SK-N-SH (cell line): Measurements from ENCODE around the gene CBR4. TPM values are rescaled to one million over a fixed set of nuclear protein-coding genes. Genes with fewer than 3 reads are reported as not detected.

ENCODE experiments used
- CTCF ChIA-PET: fragments of 300-600, 350-600 bp; formaldehyde crosslinking; extraction: SDS; loops from one replicate; lab custom pipeline; 2021; lab: Yijun Ruan, JAX
- POLR2A ChIA-PET: fragments of 350-600 bp; sonication (Branson Sonifier 250); formaldehyde crosslinking; extraction: SDS; loops from one replicate; lab custom pipeline; 2020; ENCODE audit warnings: antibody characterized with exemption, inconsistent platforms; lab: Yijun Ruan, JAX
- DNase-seq: peaks from one replicate; pipeline ENCODE4 v3.0.0; 2012
- H2AFZ ChIP-seq: fragments of 200-600 bp; sonication (generic); 2 replicates; pipeline ENCODE4 v1.8.1; 2016; ENCODE audit warnings: antibody characterized with exemption, mild to moderate bottlenecking, low read depth
- H3F3A ChIP-seq: fragments of 200-600 bp; sonication (generic); replicated peaks from 2 replicates; pipeline ENCODE3; 2016; ENCODE audit warnings: antibody characterized with exemption, mild to moderate bottlenecking; ENCODE audit not compliant: insufficient read depth
- H3K27ac ChIP-seq, 2 experiments: fragments of 200-500 bp in 1 of 2; fragments of 200-600 bp in 1 of 2; sonication (Bioruptor generic) in 1 of 2; sonication (generic), shearing (Covaris generic) in 1 of 2; 2 replicates each; pipeline versions ENCODE4 v1.5.1 to v1.6.1; 2014 to 2016; ENCODE audit warnings: low read depth in 2 of 2, inconsistent platforms in 1 of 2, low read length in 1 of 2, mild to moderate bottlenecking in 1 of 2, mixed read lengths in 1 of 2
- H3K27me3 ChIP-seq: fragments of 200-600 bp; sonication (generic), shearing (Covaris generic); 2 replicates; pipeline ENCODE4 v1.6.1; 2016; ENCODE audit warnings: mixed run types; ENCODE audit not compliant: insufficient read depth
- H3K36me3 ChIP-seq, 2 experiments: fragments of 200-500 bp in 1 of 2; fragments of 200-600 bp in 1 of 2; sonication (Bioruptor generic) in 1 of 2; sonication (generic) in 1 of 2; replicated peaks in 1 of 2; 2 replicates each; pipeline versions ENCODE3 to v1.5.1; 2014 to 2016; ENCODE audit warnings: low read length in 1 of 2, mild to moderate bottlenecking in 1 of 2; ENCODE audit not compliant: insufficient read depth in 2 of 2, control insufficient read depth in 1 of 2
- H3K4me1 ChIP-seq, 2 experiments: fragments of 200-500 bp in 1 of 2; fragments of 200-600 bp in 1 of 2; sonication (Bioruptor generic) in 1 of 2; sonication (generic), shearing (Covaris generic) in 1 of 2; 2 replicates each; pipeline versions ENCODE4 v1.5.1 to v1.6.1; 2014 to 2016; ENCODE audit warnings: low read depth in 1 of 2, low read length in 1 of 2, mixed run types in 1 of 2; ENCODE audit not compliant: insufficient read depth in 2 of 2, control insufficient read depth in 1 of 2
- H3K4me2 ChIP-seq: fragments of 200-600 bp; sonication (generic), shearing (Covaris generic); 2 replicates; pipeline ENCODE4 v1.6.1; 2017; ENCODE audit warnings: mixed run types
- H3K4me3 ChIP-seq, 2 experiments: fragments of 200-500 bp in 1 of 2; fragments of 200-600 bp in 1 of 2; sonication (Bioruptor generic) in 1 of 2; sonication (generic), shearing (Covaris generic) in 1 of 2; 2 replicates each; pipeline versions ENCODE4 v1.5.1 to v1.8.1; 2014 to 2016; ENCODE audit warnings: low read depth in 2 of 2, inconsistent platforms in 1 of 2, low read length in 1 of 2, mild to moderate bottlenecking in 1 of 2, mixed read lengths in 1 of 2, moderate library complexity in 1 of 2
- H3K79me2 ChIP-seq: fragments of 200-600 bp; sonication (generic); 2 replicates; pipeline ENCODE4 v1.8.1; 2017; ENCODE audit warnings: mild to moderate bottlenecking; ENCODE audit not compliant: insufficient read depth
- H3K9ac ChIP-seq: fragments of 200-600 bp; sonication (generic); 2 replicates; pipeline ENCODE4 v1.6.1; 2017; ENCODE audit warnings: mixed run types
- H3K9me2 ChIP-seq: fragments of 200-600 bp; sonication (generic); 2 replicates; pipeline ENCODE4 v1.6.1; 2017; ENCODE audit warnings: mixed run types
- H3K9me3 ChIP-seq: fragments of 200-600 bp; sonication (generic); 2 replicates; pipeline ENCODE4 v1.6.1; 2017; ENCODE audit warnings: mixed run types, mild to moderate bottlenecking, moderate library complexity
- H4K20me1 ChIP-seq: fragments of 200-600 bp; sonication (generic); 2 replicates; pipeline ENCODE4 v1.6.1; 2017; ENCODE audit warnings: mild to moderate bottlenecking, mixed run types; ENCODE audit not compliant: insufficient read depth
- CHD2 ChIP-seq: fragments of 150-350 bp; IDR thresholded peaks from 2 replicates; pipeline ENCODE4 v1.6.1; 2018; ENCODE audit warnings: low read length; ENCODE audit not compliant: partially characterized antibody
- ELF1 ChIP-seq: IDR thresholded peaks from 2 replicates; pipeline ENCODE4 v1.4.0; 2012
- EP300 ChIP-seq, 2 experiments: IDR thresholded peaks; 2 replicates each; pipeline versions ENCODE4 v1.4.0 to v1.6.1; 2012; ENCODE audit warnings: borderline replicate concordance in 1 of 2, low read depth in 1 of 2, low read length in 1 of 2
- EZH2phosphoT487 ChIP-seq: fragments of 200-600 bp; sonication (generic); IDR thresholded peaks from 2 replicates; pipeline ENCODE4 v1.6.1; 2017; ENCODE audit warnings: low read depth, mixed run types, mild to moderate bottlenecking, antibody characterized with exemption, moderate library complexity, borderline replicate concordance
- FOSL2 ChIP-seq: IDR thresholded peaks from 2 replicates; pipeline ENCODE4 v1.4.0; 2012; ENCODE audit warnings: low read depth, mild to moderate bottlenecking, moderate library complexity, borderline replicate concordance
- GABPA ChIP-seq: IDR thresholded peaks from 2 replicates; pipeline ENCODE4 v1.4.0; 2012; ENCODE audit warnings: low read depth, mild to moderate bottlenecking
- GATA2 ChIP-seq: sonication (generic); formaldehyde crosslinking; IDR thresholded peaks from 2 replicates; pipeline ENCODE4 v1.5.0; 2020; ENCODE audit warnings: mild to moderate bottlenecking, missing genetic modification reagents
- MEF2A ChIP-seq: IDR thresholded peaks from 2 replicates; pipeline ENCODE4 v1.4.0; 2012; ENCODE audit warnings: low read depth, borderline replicate concordance
- NFIC ChIP-seq: IDR thresholded peaks from 2 replicates; pipeline ENCODE4 v1.4.0; 2012; ENCODE audit warnings: borderline replicate concordance
- RAD21 ChIP-seq: IDR thresholded peaks from 2 replicates; pipeline ENCODE4 v1.6.1; 2012; ENCODE audit warnings: mild to moderate bottlenecking, low read length
- RCOR1 ChIP-seq: fragments of 150-350 bp; IDR thresholded peaks from 2 replicates; pipeline ENCODE4 v1.6.1; 2017; ENCODE audit warnings: antibody characterized with exemption, low read length
- SIN3A ChIP-seq: IDR thresholded peaks from 2 replicates; pipeline ENCODE4 v1.6.1; 2012; ENCODE audit warnings: low read depth, mild to moderate bottlenecking, low read length, moderate library complexity, borderline replicate concordance
- YY1 ChIP-seq: IDR thresholded peaks from 2 replicates; pipeline ENCODE4 v1.4.0; 2012; ENCODE audit warnings: low read depth, mild to moderate bottlenecking
- WGBS: methylation state at CpG from one replicate; pipeline ENCODE4 v1.1.6; 2017; ENCODE audit warnings: low lambda C conversion rate; 5-methylcytosine and 5-hydroxymethylcytosine counted together
- polyA plus RNA-seq, 3 experiments: library from polyadenylated mRNA; depleted of rRNA; stranded (reverse); fragments of >200 nt; gene quantifications; 2 replicates each; pipeline ENCODE4 v1.2.3, GENCODE V29; 2012
- TF ChIP-seq, protein P1 (sequence below): fragments of 150-350 bp; IDR thresholded peaks from 2 replicates; pipeline ENCODE4 v1.6.1; 2016; ENCODE audit warnings: mild to moderate bottlenecking, low read depth, low read length
- TF ChIP-seq, protein P2 (sequence below): IDR thresholded peaks from 2 replicates; pipeline ENCODE4; 2012
- TF ChIP-seq, protein P3 (sequence below): IDR thresholded peaks from 2 replicates; pipeline ENCODE4 v1.4.0; 2012; ENCODE audit warnings: low read depth, borderline replicate concordance
- TF ChIP-seq, protein P4 (sequence below): IDR thresholded peaks from 2 replicates; pipeline ENCODE4 v1.4.0; 2012; ENCODE audit warnings: low read depth, borderline replicate concordance

The CBR4 gene
- polyA plus RNA-seq, 1 of the 3 experiments (the other 2 are of a cell fraction) = 2.8 TPM

DNA sequence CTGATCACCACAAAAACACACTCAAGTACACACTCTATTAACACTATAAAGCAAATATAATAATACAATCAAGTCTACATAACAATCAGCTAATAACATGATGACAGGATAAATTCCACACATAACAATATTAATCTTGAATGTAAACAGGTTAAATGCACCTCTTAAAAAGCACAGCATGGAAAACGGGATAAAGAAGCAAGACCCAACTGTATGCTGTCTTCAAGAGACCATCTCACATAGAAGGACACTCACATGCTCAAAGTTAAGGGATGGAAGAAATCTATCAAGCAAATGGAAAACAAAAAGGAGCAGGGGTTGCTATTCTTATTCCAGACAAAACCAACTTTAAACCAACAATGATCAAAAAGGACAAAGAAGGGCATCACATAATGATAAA, 28.1 kb downstream of the CBR4 start:
- Histone ChIP-seq H3K9me2 (no peaks in the 10 kb centered on the region), H3K4me3 (no peak overlapping the region), H2AFZ (no peak overlapping the region), H3K27me3 (no peaks in the 10 kb centered on the region), H3K9ac (no peak overlapping the region), H3K9me3 (peaks cover 17% of the 10 kb centered on the region; the same call in 1 of the 2 replicates), H4K20me1 (no peaks in the 10 kb centered on the region), H3K27ac (no peak overlapping the region), H3K4me2 (no peak overlapping the region), H3F3A (peaks cover 10% of the 10 kb centered on the region), H3K36me3 (peaks cover 12 to 46% of the 10 kb centered on the region in 2 experiments), H3K4me1 (no peaks in the 10 kb centered on the region), H3K79me2 (no peaks in the 10 kb centered on the region; the same call in 1 of the 2 replicates)
- DNase-seq = no peak
- CTCF ChIA-PET = no interaction called here
- no peak for TF ChIP-seq EP300 (IDR thresholded peaks at IDR 0.05; ENCODE audit: borderline replicate concordance in 1 of 2, low read depth in 1 of 2, low read length in 1 of 2)
- no peak for TF ChIP-seq GATA2 (CRISPR knock-in tag)
- no peak for TF ChIP-seq GABPA
- TF ChIP-seq SIN3A = no peak
- TF ChIP-seq FOSL2 = no peak
- TF ChIP-seq, protein P1, sequence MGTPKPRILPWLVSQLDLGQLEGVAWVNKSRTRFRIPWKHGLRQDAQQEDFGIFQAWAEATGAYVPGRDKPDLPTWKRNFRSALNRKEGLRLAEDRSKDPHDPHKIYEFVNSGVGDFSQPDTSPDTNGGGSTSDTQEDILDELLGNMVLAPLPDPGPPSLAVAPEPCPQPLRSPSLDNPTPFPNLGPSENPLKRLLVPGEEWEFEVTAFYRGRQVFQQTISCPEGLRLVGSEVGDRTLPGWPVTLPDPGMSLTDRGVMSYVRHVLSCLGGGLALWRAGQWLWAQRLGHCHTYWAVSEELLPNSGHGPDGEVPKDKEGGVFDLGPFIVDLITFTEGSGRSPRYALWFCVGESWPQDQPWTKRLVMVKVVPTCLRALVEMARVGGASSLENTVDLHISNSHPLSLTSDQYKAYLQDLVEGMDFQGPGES = no peak
- TF ChIP-seq, protein P2, sequence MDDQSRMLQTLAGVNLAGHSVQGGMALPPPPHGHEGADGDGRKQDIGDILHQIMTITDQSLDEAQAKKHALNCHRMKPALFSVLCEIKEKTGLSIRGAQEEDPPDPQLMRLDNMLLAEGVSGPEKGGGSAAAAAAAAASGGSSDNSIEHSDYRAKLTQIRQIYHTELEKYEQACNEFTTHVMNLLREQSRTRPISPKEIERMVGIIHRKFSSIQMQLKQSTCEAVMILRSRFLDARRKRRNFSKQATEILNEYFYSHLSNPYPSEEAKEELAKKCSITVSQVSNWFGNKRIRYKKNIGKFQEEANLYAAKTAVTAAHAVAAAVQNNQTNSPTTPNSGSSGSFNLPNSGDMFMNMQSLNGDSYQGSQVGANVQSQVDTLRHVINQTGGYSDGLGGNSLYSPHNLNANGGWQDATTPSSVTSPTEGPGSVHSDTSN = no peak
- TF ChIP-seq RAD21 = no peak
- TF ChIP-seq EZH2phosphoT487 = no peak
- no peak for TF ChIP-seq YY1
- no peak for TF ChIP-seq ELF1
- no peak for TF ChIP-seq CHD2
- TF ChIP-seq MEF2A = no peak
- TF ChIP-seq, protein P3, sequence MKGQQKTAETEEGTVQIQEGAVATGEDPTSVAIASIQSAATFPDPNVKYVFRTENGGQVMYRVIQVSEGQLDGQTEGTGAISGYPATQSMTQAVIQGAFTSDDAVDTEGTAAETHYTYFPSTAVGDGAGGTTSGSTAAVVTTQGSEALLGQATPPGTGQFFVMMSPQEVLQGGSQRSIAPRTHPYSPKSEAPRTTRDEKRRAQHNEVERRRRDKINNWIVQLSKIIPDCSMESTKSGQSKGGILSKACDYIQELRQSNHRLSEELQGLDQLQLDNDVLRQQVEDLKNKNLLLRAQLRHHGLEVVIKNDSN = no peak
- no peak for TF ChIP-seq RCOR1
- TF ChIP-seq, protein P4, sequence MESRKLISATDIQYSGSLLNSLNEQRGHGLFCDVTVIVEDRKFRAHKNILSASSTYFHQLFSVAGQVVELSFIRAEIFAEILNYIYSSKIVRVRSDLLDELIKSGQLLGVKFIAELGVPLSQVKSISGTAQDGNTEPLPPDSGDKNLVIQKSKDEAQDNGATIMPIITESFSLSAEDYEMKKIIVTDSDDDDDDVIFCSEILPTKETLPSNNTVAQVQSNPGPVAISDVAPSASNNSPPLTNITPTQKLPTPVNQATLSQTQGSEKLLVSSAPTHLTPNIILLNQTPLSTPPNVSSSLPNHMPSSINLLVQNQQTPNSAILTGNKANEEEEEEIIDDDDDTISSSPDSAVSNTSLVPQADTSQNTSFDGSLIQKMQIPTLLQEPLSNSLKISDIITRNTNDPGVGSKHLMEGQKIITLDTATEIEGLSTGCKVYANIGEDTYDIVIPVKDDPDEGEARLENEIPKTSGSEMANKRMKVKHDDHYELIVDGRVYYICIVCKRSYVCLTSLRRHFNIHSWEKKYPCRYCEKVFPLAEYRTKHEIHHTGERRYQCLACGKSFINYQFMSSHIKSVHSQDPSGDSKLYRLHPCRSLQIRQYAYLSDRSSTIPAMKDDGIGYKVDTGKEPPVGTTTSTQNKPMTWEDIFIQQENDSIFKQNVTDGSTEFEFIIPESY = no peak
- no peak for TF ChIP-seq NFIC
- POLR2A ChIA-PET = no interaction called here
- WGBS = 86% methylated on average over 1 of the region's 1 CpG
